GM12878 (cell line): ENCODE results near the gene EEFSEC. TPM values are rescaled to one million over a fixed set of nuclear protein-coding genes. Genes with fewer than 3 reads are reported as not detected.

ENCODE experiments used
- ATAC-seq: fragments of 200-7000 bp; cut with Tn5 transposase; 3 replicates; pipeline ENCODE4 v1.9.1; 2020; ENCODE audit warnings: mild to moderate bottlenecking, moderate library complexity
- BruUV-seq: library from RNA; stranded (reverse); fragments of 400-500 nt; replicated peaks from 2 replicates; lab custom pipeline; 2021; lab: Mats Ljungman, UMichigan
- CTCF ChIA-PET: fragments of 300-600 bp; sonication (Branson Sonifier 250); formaldehyde crosslinking; extraction: SDS; loops from one replicate; lab custom pipeline; 2021; ENCODE audit warnings: inconsistent platforms; lab: Yijun Ruan, JAX
- POLR2A ChIA-PET: fragments of 350-600 bp; formaldehyde crosslinking; extraction: SDS; loops from one replicate; lab custom pipeline; 2021; ENCODE audit warnings: inconsistent platforms; lab: Charles Lee
- RAD21 ChIA-PET: fragments of 300-600 bp; sonication (Branson Sonifier 250); formaldehyde crosslinking; loops from one replicate; lab custom pipeline; 2023; ENCODE audit warnings: antibody characterized with exemption; ENCODE audit not compliant: unreplicated experiment; lab: Charles Lee
- SMC1A ChIA-PET: fragments of 300-600 bp; sonication (Branson Sonifier 250); formaldehyde crosslinking; loops from one replicate; lab custom pipeline; 2023; ENCODE audit not compliant: unreplicated experiment, uncharacterized antibody; lab: Charles Lee
- DNase-seq: peaks from one replicate; pipeline ENCODE4 v3.0.0-alpha.2; 2011; ENCODE audit warnings: low read depth, low spot score
- FAIRE-seq: peaks from 3 replicates; lab custom pipeline; 2011; peaks lifted over from hg19 to GRCh38; lab: Jason Lieb, UNC
- H2AFZ ChIP-seq: 2 replicates; pipeline ENCODE4 v1.6.0; 2011; ENCODE audit warnings: low read depth, low read length, control low read depth; ENCODE audit not compliant: control insufficient read depth
- H3K27ac ChIP-seq: 2 replicates; pipeline ENCODE4 v1.5.1; 2011; ENCODE audit warnings: control low read depth; ENCODE audit not compliant: control insufficient read depth, insufficient read depth
- H3K27me3 ChIP-seq, 2 experiments: replicated peaks in 1 of 2; 2 replicates each; pipeline versions ENCODE4 v1.6.0 to v1.6.1; 2011; ENCODE audit warnings: low read length in 1 of 2; ENCODE audit not compliant: control insufficient read depth in 2 of 2, insufficient read depth in 2 of 2
- H3K36me3 ChIP-seq, 2 experiments: 2 replicates each; pipeline ENCODE4 v1.5.1; 2011; ENCODE audit warnings: low read length in 1 of 2; ENCODE audit not compliant: control insufficient read depth in 2 of 2, insufficient read depth in 2 of 2
- H3K4me1 ChIP-seq: 2 replicates; pipeline ENCODE4 v1.6.1; 2011; ENCODE audit warnings: mild to moderate bottlenecking, low read length, moderate library complexity, mixed read lengths; ENCODE audit not compliant: control insufficient read depth, insufficient read depth
- H3K4me2 ChIP-seq: 2 replicates; pipeline ENCODE4 v1.6.0; 2011; ENCODE audit warnings: control low read depth; ENCODE audit not compliant: control insufficient read depth, insufficient read depth
- H3K4me3 ChIP-seq: fragments of 200-600 bp; sonication (generic); 2 replicates; pipeline ENCODE4 v1.5.1; 2016
- H3K79me2 ChIP-seq: 2 replicates; pipeline ENCODE4 v1.6.0; 2011; ENCODE audit warnings: low read length; ENCODE audit not compliant: control insufficient read depth, insufficient read depth
- H3K9ac ChIP-seq: 2 replicates; pipeline ENCODE4 v1.8.0; 2011; ENCODE audit warnings: low read length, control low read depth, mixed read lengths; ENCODE audit not compliant: control insufficient read depth, insufficient read depth
- H3K9me3 ChIP-seq: replicated peaks from 3 replicates; pipeline ENCODE4 v1.5.1; 2011; ENCODE audit warnings: mild to moderate bottlenecking, low read length; ENCODE audit not compliant: control insufficient read depth, insufficient read depth
- H4K20me1 ChIP-seq: 2 replicates; pipeline ENCODE4 v1.6.0; 2011; ENCODE audit not compliant: control insufficient read depth, insufficient read depth
- CEBPB ChIP-seq, 2 experiments: fragments of 150-350 bp in 1 of 2; IDR thresholded peaks; 2 replicates each; pipeline ENCODE4 v1.6.1; 2012 to 2014; ENCODE audit warnings: low read depth in 2 of 2, low read length in 2 of 2, borderline replicate concordance in 1 of 2, inconsistent platforms in 1 of 2
- CEBPZ ChIP-seq: fragments of 150-350 bp; IDR thresholded peaks from 2 replicates; pipeline ENCODE4 v1.6.1; 2016; ENCODE audit warnings: low read depth, low read length
- ETV6 ChIP-seq, 2 experiments: fragments of 450-650 bp in 1 of 2; IDR thresholded peaks in 1 of 2; conservative IDR thresholded peaks in 1 of 2; 2 replicates each; pipeline ENCODE4 v1.6.1; 2014; ENCODE audit warnings: antibody characterized with exemption in 1 of 2, borderline replicate concordance in 1 of 2, low read depth in 1 of 2, mild to moderate bottlenecking in 1 of 2, moderate library complexity in 1 of 2
- IKZF1 ChIP-seq: fragments of 450-650 bp; conservative IDR thresholded peaks from 2 replicates; pipeline ENCODE4 v1.6.1; 2017; ENCODE audit warnings: antibody characterized with exemption, mild to moderate bottlenecking
- KLF5 ChIP-seq: fragments of 450-650 bp; IDR thresholded peaks from 2 replicates; pipeline ENCODE4 v1.6.1; 2014; ENCODE audit warnings: mild to moderate bottlenecking; ENCODE audit not compliant: partially characterized antibody
- NFXL1 ChIP-seq: fragments of 450-650 bp; IDR thresholded peaks from 2 replicates; pipeline ENCODE4 v1.6.1; 2017; ENCODE audit warnings: antibody characterized with exemption, mild to moderate bottlenecking, borderline replicate concordance
- POLR2A ChIP-seq: IDR thresholded peaks from 2 replicates; pipeline ENCODE4 v1.6.1; 2011; ENCODE audit warnings: low read depth, mild to moderate bottlenecking, low read length
- SIX5 ChIP-seq: IDR thresholded peaks from 2 replicates; pipeline ENCODE4 v1.6.1; 2011; ENCODE audit warnings: mild to moderate bottlenecking, low read depth, low read length, moderate library complexity; ENCODE audit not compliant: severe bottlenecking
- SMAD5 ChIP-seq: IDR thresholded peaks from 2 replicates; pipeline ENCODE4 v1.6.1; 2016; ENCODE audit warnings: antibody characterized with exemption, low read depth
- STAT1 ChIP-seq: fragments of 450-650 bp; conservative IDR thresholded peaks from 2 replicates; pipeline ENCODE4 v1.6.1; 2014; ENCODE audit warnings: antibody characterized with exemption, mild to moderate bottlenecking
- STAT3 ChIP-seq: IDR thresholded peaks from 2 replicates; pipeline ENCODE4 v1.6.1; 2011; ENCODE audit warnings: low read depth, low read length, improper control_type of control experiment
- WGBS: methylation state at CpG from one replicate; pipeline ENCODE4 v1.1.6; 2016; ENCODE audit warnings: low lambda C conversion rate; ENCODE audit not compliant: insufficient replicate concordance, insufficient coverage; ENCODE audit errors: missing lambda C conversion rate; 5-methylcytosine and 5-hydroxymethylcytosine counted together
- in situ Hi-C: fragments of 300-500 bp; cut with MboI; formaldehyde crosslinking; loops from 9 replicates; pipeline ENCODE4 v1.14.3; 2018; ENCODE audit warnings: mixed read lengths
- intact Hi-C: fragments of 100-400 bp; cut with micrococcal nuclease; formaldehyde crosslinking; loops from one replicate; pipeline ENCODE4 v1.14.2; 2022; ENCODE audit not compliant: unreplicated experiment
- polyA plus RNA-seq, 11 experiments: library from polyadenylated mRNA; depleted of rRNA in 4 of 11; unstranded in 6 of 11; stranded (reverse) in 5 of 11; fragments of >200 nt; fragmentation: Nextera tagmentation in 4 of 11; fragmentation: Illumina TruSeq in 1 of 11; extraction: Ambion mirVana in 4 of 11; extraction: Trizol in 1 of 11; gene quantifications; 1 replicate in 1 of 11; 2 replicates in 10 of 11; pipeline versions ENCODE4 v1.2.1 to v1.2.3, GENCODE V29; 2011 to 2016; ENCODE audit warnings: inconsistent platforms in 2 of 11, missing spikeins in 2 of 11, low read depth in 1 of 11
- total RNA-seq, 4 experiments: library from RNA; depleted of rRNA in 3 of 4; stranded (reverse); fragments of >200 nt in 3 of 4; fragmentation: Illumina TruSeq in 1 of 4; extraction: Trizol in 1 of 4; gene quantifications; 2 replicates each; pipeline versions ENCODE4 v1.2.1 to v1.2.3, GENCODE V29; 2013 to 2021

Gene EEFSEC
- total and polyA plus RNA-seq, 10 of the 15 experiments (the other 5 are each of a cell fraction or from before 2014, with no cell fraction given): 0.29 to 29.1 (median 16.1) TPM

- no peaks in the 10 kb centered on the region for H3K4me1 ChIP-seq
- H3K27me3 ChIP-seq: no peaks in the 10 kb centered on the region
- no TSS peak for BruUV-seq
- ATAC-seq (no peak), FAIRE-seq (no peak), DNase-seq (no peak)
- ChIA-PET RAD21 (no interaction called here), POLR2A (no interaction called here), CTCF (interaction anchor here (2.9 kb wide), 1 partner anchor 19 kb away, joined by 8 read pairs; no protein-coding TSS in a partner anchor), SMC1A (no interaction called here)
- peaks cover 0 to 6% of the 10 kb centered on the region in 2 experiments; a peak in 2 of 4 replicates for H3K36me3 ChIP-seq
- in situ Hi-C loops (no loop called here), intact Hi-C loops (no loop called here)
- WGBS: 61% methylated on average over 5 of the region's 5 CpGs
- no peak overlapping the region for H3K4me2 ChIP-seq
- H4K20me1 ChIP-seq: no peaks in the 10 kb centered on the region
- H3K79me2 ChIP-seq: no peaks in the 10 kb centered on the region
- H3K9me3 ChIP-seq: no peaks in the 10 kb centered on the region
- no peak overlapping the region for H3K27ac ChIP-seq
- H2AFZ ChIP-seq: no peak overlapping the region
- H3K4me3 ChIP-seq: no peak overlapping the region
- TF ChIP-seq CEBPZ (no peak), NFXL1 (no peak), ETV6 (conservative IDR thresholded peaks at IDR 0.05 in 1 of 2, IDR thresholded peaks at IDR 0.05 in 1 of 2; ENCODE audit: borderline replicate concordance in 1 of 2, low read depth in 1 of 2) (no peak), KLF5 (no peak), STAT1 (no peak), IKZF1 (no peak), CEBPB (IDR thresholded peaks at IDR 0.05; ENCODE audit: borderline replicate concordance in 1 of 2, low read depth in 2 of 2, low read length in 2 of 2) (no peak), POLR2A (no peak), SMAD5 (no peak), STAT3 (no peak), SIX5 (no peak)
- H3K9ac ChIP-seq: no peak overlapping the region
Measured at GRCh38 chr3:128245460-128245859, 92.2 kb downstream of the EEFSEC start.
